Naive thymus-derived CD8-positive, alpha-beta T cell (primary cell): Measurements from ENCODE around the gene DDX51. TPM values are rescaled to one million over a fixed set of nuclear protein-coding genes. Genes with fewer than 3 reads are reported as not detected.

Experiments
- ATAC-seq, 2 donors: fragments of 150-1000 bp; cut with Tn5 transposase in 1 of 2; sonication (Bioruptor Pico), chemical (Tn5 transposase) in 1 of 2; 1 replicate in 1 of 2; 2 replicates in 1 of 2; pipeline ENCODE4 v1.10.0; 2021; ENCODE audit warnings: mild to moderate bottlenecking in 2 of 2, moderate library complexity in 2 of 2
- POLR2A ChIA-PET: fragments of 350-600 bp; sonication (Branson Sonifier 250); formaldehyde crosslinking; loops from one replicate; lab custom pipeline; 2021; ENCODE audit warnings: antibody characterized with exemption; lab: Charles Lee
- DNase-seq, 10 donors: peaks; one replicate each; pipeline versions ENCODE4 v3.0.0 to v3.0.0-alpha.2; 2020 to 2022
- H3K27ac Mint-ChIP-seq, 10 donors: one replicate each; pipeline ENCODE4 v1.8.0; 2020 to 2022; ENCODE audit warnings: mild to moderate bottlenecking in 10 of 10, mixed read lengths in 10 of 10, moderate library complexity in 4 of 10, inconsistent platforms in 1 of 10
- H3K27me3 Mint-ChIP-seq, 5 donors: one replicate each; pipeline ENCODE4 v1.8.0; 2021 to 2022; ENCODE audit warnings: mixed read lengths in 5 of 5
- H3K36me3 Mint-ChIP-seq, 3 donors: one replicate each; pipeline ENCODE4 v1.8.0; 2020 to 2022; ENCODE audit warnings: mixed read lengths in 3 of 3, mild to moderate bottlenecking in 2 of 3, inconsistent platforms in 1 of 3
- H3K4me1 Mint-ChIP-seq, 4 donors: one replicate each; pipeline ENCODE4 v1.8.0; 2021 to 2022; ENCODE audit warnings: mixed read lengths in 4 of 4
- H3K4me3 Mint-ChIP-seq, 10 donors: one replicate each; pipeline ENCODE4 v1.8.0; 2020 to 2022; ENCODE audit warnings: mild to moderate bottlenecking in 10 of 10, mixed read lengths in 10 of 10, moderate library complexity in 6 of 10, inconsistent platforms in 1 of 10
- H3K9me3 Mint-ChIP-seq, 9 donors: one replicate each; pipeline ENCODE4 v1.8.0; 2020 to 2022; ENCODE audit warnings: mixed read lengths in 9 of 9, mild to moderate bottlenecking in 3 of 9, inconsistent platforms in 1 of 9, moderate library complexity in 1 of 9
- polyA plus RNA-seq, 3 donors: library from polyadenylated mRNA; unstranded; fragments of 300-500 nt; fragmentation: Illumina TruSeq; gene quantifications; one replicate each; pipeline ENCODE4 v1.2.3, GENCODE V29; 2021
- total RNA-seq, 8 experiments: library from RNA in 2 of 8; stranded (reverse) in 2 of 8; gene quantifications; one replicate each; pipeline ENCODE4 v1.2.3 and lab custom pipeline; 2021 to 2026

DDX51 gene
- total and polyA plus RNA-seq, 5 experiments from 2014 or later = 7.4 to 57.9 (median 20.9) TPM

DNA sequence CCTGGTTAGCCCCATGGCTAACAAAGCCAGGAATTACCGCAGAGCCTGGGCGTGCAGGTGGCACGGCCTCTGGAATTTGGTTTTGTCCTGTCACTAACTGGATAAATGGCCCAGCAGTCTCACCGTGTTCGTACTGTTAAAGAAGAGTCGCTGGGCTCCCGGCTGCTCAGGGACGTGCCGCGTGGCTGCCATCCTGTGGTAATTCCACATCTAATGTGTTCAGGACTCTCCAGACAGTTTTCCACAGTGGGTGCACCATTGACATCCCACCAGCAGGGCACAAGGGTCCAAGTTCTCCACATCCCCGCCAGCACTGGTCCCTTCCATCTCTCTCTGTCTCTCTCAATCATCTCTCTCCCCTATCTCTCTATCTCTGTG is 19.8 kb upstream of the DDX51 start:
- Mint-ChIP-seq H3K27ac (peak overlapping the region in 1 of 10 donors; percentile 2), H3K27me3 (peaks cover 0 to 4% (median 2%) of the 10 kb centered on the region in 5 donors), H3K4me1 (peaks cover 8 to 36% (median 23%) of the 10 kb centered on the region in 4 donors), H3K4me3 (peak overlapping the region; percentile 0 to 59 (median 23)), H3K36me3 (no peaks in the 10 kb centered on the region), H3K9me3 (peaks cover 0 to 15% (median 0%) of the 10 kb centered on the region in 9 donors)
- DNase-seq (peak in 2 of 10 donors; percentile 3 to 44), ATAC-seq (peak in 1 of 2 donors; percentile 10)
- POLR2A ChIA-PET = interaction anchor here (1.2 to 5.0 kb wide), 3 partner anchors 15 to 26 kb away, joined by 5 to 26 read pairs (median 8); no protein-coding TSS in a partner anchor

- peaks cover 0 to 4% (median 2%) of the 10 kb centered on the region in 5 donors for H3K27me3 Mint-ChIP-seq
- H3K27ac Mint-ChIP-seq = peak overlapping the region in 2 of 10 donors; percentile 24 to 62
- ATAC-seq (peak in 1 of 2 donors; percentile 26), DNase-seq (peak in 2 of 10 donors; percentile 5 to 61)
- H3K9me3 Mint-ChIP-seq = peaks cover 0 to 15% (median 0%) of the 10 kb centered on the region in 9 donors
- POLR2A ChIA-PET = interaction anchor here (1.2 to 5.0 kb wide), 5 partner anchors 11 to 27 kb away, joined by 3 to 26 read pairs (median 5); no protein-coding TSS in a partner anchor
- peaks cover 8 to 36% (median 23%) of the 10 kb centered on the region in 4 donors for H3K4me1 Mint-ChIP-seq
- H3K36me3 Mint-ChIP-seq = no peaks in the 10 kb centered on the region
- peak overlapping the region in 7 of 10 donors; percentile 33 to 75 (median 58) for H3K4me3 Mint-ChIP-seq
These were observed 19.2 kb upstream of the DDX51 start for GRCh38 chr12:132163041-132163910.

GRCh38 chr12:132162508-132163031 is 18.5 kb upstream of the DDX51 start:
- POLR2A ChIA-PET = interaction anchor here (1.2 to 5.0 kb wide), 5 partner anchors 12 to 27 kb away, joined by 3 to 26 read pairs (median 5); no protein-coding TSS in a partner anchor
- peaks cover 0 to 15% (median 0%) of the 10 kb centered on the region in 9 donors for H3K9me3 Mint-ChIP-seq
- DNase-seq = peak in 6 of 10 donors; percentile 4 to 60 (median 38)
- H3K4me3 Mint-ChIP-seq = peak overlapping the region in 6 of 10 donors; percentile 13 to 69 (median 37)
- H3K27me3 Mint-ChIP-seq = peaks cover 0 to 4% (median 2%) of the 10 kb centered on the region in 5 donors
- peaks cover 8 to 31% (median 20%) of the 10 kb centered on the region in 4 donors for H3K4me1 Mint-ChIP-seq
- peak overlapping the region in 1 of 10 donors; percentile 82 for H3K27ac Mint-ChIP-seq
- peak; percentile 79 to 92 for ATAC-seq
- H3K36me3 Mint-ChIP-seq = no peaks in the 10 kb centered on the region

GRCh38 chr12:132161796-132162507 is 17.8 kb upstream of the DDX51 start:
- Mint-ChIP-seq H3K9me3 (peaks cover 0 to 12% (median 0%) of the 10 kb centered on the region in 9 donors), H3K4me1 (peaks cover 8 to 28% (median 18%) of the 10 kb centered on the region in 4 donors), H3K36me3 (no peaks in the 10 kb centered on the region), H3K4me3 (peak overlapping the region in 3 of 10 donors; percentile 31 to 69 (median 51)), H3K27ac (peak overlapping the region in 1 of 10 donors; percentile 82), H3K27me3 (peaks cover 0 to 3% (median 2%) of the 10 kb centered on the region in 5 donors)
- DNase-seq (peak in 1 of 10 donors; percentile 41), ATAC-seq (peak in 1 of 2 donors; percentile 2)
- POLR2A ChIA-PET = interaction anchor here (1.0 to 5.0 kb wide), 4 partner anchors 12 to 28 kb away, joined by 3 to 26 read pairs (median 4); no protein-coding TSS in a partner anchor

- H3K36me3 Mint-ChIP-seq = no peaks in the 10 kb centered on the region
- H3K27ac Mint-ChIP-seq = no peak overlapping the region
- H3K4me3 Mint-ChIP-seq = no peak overlapping the region
- peaks cover 8 to 26% (median 16%) of the 10 kb centered on the region in 4 donors for H3K4me1 Mint-ChIP-seq
- POLR2A ChIA-PET = interaction anchor here (0.8 to 5.0 kb wide), 5 partner anchors 15 to 29 kb away, joined by 3 to 26 read pairs (median 3); no protein-coding TSS in a partner anchor
- peaks cover 0 to 5% (median 0%) of the 10 kb centered on the region in 9 donors for H3K9me3 Mint-ChIP-seq
- no peak for ATAC-seq
- peak in 1 of 10 donors; percentile 50 for DNase-seq
- H3K27me3 Mint-ChIP-seq = peaks cover 0 to 3% (median 0%) of the 10 kb centered on the region in 5 donors
These were observed 17.1 kb upstream of the DDX51 start for GRCh38 chr12:132161036-132161781.

- Mint-ChIP-seq H3K4me1 (peaks cover 8 to 25% (median 16%) of the 10 kb centered on the region in 4 donors), H3K27me3 (no peaks in the 10 kb centered on the region), H3K9me3 (no peaks in the 10 kb centered on the region), H3K27ac (no peak overlapping the region), H3K4me3 (no peak overlapping the region), H3K36me3 (no peaks in the 10 kb centered on the region)
- ATAC-seq (no peak), DNase-seq (peak in 2 of 10 donors; percentile 2 to 52)
- POLR2A ChIA-PET = interaction anchor here (0.8 to 5.0 kb wide), 3 partner anchors 15 to 29 kb away, joined by 3 to 26 read pairs (median 5); no protein-coding TSS in a partner anchor
These were observed 16.5 kb upstream of the DDX51 start for GRCh38 chr12:132160601-132161035.

DNA sequence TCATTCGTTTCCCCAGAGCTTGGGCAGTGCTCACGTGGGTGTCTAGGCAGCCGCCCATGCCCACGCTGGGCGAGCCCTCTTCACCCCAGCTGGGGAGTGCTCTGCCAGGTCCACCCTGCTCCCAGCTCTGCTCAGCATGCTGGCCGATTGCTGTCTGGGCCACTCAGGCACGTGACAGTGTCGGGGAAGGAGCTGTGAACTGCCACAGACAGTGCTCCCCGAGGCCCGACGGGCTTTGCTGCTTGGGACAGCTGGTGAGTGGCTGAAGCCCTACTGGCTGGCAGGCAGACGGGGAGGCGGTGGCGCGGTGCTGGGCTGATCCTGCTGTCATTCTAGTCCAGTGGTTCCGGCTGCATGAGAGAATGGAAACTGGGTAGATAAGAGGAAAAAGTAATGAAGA is 15.9 kb upstream of the DDX51 start:
- peak overlapping the region in 1 of 10 donors; percentile 36 for H3K4me3 Mint-ChIP-seq
- no peaks in the 10 kb centered on the region for H3K9me3 Mint-ChIP-seq
- peak in 1 of 10 donors; percentile 4 for DNase-seq
- H3K4me1 Mint-ChIP-seq = peaks cover 8 to 25% (median 16%) of the 10 kb centered on the region in 4 donors
- POLR2A ChIA-PET = interaction anchor here (5.0 kb wide), 1 partner anchor 30 kb away, joined by 26 read pairs; no protein-coding TSS in a partner anchor
- no peak for ATAC-seq
- H3K27me3 Mint-ChIP-seq = no peaks in the 10 kb centered on the region
- H3K36me3 Mint-ChIP-seq = no peaks in the 10 kb centered on the region
- H3K27ac Mint-ChIP-seq = peak overlapping the region in 4 of 10 donors; percentile 59 to 77 (median 70)

DNA sequence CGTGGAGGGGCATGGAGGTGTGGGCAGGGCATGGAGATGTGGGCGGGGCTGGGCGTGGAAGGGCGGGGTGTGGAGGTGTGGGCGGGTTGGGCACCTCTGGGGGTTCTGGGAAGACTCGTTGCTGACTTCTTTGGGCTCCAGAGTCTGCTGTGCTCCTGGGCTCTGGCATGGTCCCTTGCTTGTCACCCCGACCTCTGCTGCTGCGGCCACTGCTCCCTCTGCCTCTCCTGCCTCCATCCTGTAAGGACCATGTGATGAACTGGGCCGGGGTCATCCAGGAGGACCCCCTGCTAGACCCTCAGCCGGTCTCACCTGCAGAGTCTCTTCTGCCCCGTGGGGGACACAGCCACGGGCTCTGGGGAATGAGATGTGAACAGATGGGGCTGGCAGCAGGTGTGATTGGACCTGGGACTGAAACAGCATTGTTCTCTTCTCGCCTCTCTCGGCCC is 15.5 kb upstream of the DDX51 start:
- no peaks in the 10 kb centered on the region for H3K27me3 Mint-ChIP-seq
- peak overlapping the region in 1 of 10 donors; percentile 70 for H3K27ac Mint-ChIP-seq
- POLR2A ChIA-PET = interaction anchor here (5.0 kb wide), 1 partner anchor 30 kb away, joined by 26 read pairs; no protein-coding TSS in a partner anchor
- ATAC-seq = no peak
- peak in 1 of 10 donors; percentile 46 for DNase-seq
- no peaks in the 10 kb centered on the region for H3K36me3 Mint-ChIP-seq
- peaks cover 8 to 25% (median 16%) of the 10 kb centered on the region in 4 donors for H3K4me1 Mint-ChIP-seq
- H3K9me3 Mint-ChIP-seq = no peaks in the 10 kb centered on the region
- no peak overlapping the region for H3K4me3 Mint-ChIP-seq

DNA sequence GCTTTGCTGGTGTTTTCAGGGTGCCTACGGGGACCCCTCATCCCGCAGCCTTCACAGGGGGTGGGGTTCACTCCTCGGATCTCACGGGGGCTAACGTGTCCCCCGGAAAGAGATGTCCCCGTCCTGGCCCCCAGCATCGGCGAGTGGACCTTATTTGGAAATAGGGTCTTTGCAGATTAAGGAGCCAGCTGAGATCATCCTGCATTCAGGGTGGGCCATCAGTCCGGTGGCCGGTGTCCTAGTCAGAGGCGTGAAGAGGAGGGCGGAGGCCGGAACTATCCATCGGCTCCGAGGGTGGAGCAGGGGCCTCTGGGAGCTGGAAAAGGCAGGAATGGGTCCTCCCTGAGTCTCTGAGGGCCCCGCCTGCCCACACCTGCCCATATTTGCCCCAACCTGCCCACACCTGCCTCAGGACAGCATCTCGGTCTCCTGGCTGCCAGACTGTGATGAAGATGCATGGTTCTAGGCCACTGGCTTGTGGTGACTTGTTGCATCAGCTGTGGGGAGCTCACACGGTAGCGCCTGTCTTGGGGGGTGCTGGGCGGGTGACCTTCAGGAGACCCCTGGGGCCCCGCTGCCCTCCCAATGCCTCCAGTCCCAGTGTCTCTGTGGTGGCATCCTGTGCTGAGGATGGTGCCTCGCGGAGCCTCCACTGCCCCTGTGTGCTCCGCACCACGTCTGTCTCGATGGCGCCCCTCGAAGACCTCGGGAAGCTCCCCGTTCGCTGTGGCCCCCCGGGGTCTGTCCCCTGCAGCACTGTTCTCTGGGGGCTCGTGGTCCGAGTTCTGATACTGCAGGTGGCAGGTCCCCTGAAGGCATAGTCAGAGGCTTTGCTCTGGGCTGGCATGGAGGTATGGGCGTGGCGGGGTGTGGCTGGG is 14.8 kb upstream of the DDX51 start:
- no peaks in the 10 kb centered on the region for H3K36me3 Mint-ChIP-seq
- no peak overlapping the region for H3K4me3 Mint-ChIP-seq
- no peaks in the 10 kb centered on the region for H3K9me3 Mint-ChIP-seq
- DNase-seq (peak in 2 of 10 donors; percentile 3 to 34), ATAC-seq (no peak)
- no peak overlapping the region for H3K27ac Mint-ChIP-seq
- H3K4me1 Mint-ChIP-seq = peaks cover 4 to 22% (median 10%) of the 10 kb centered on the region in 4 donors
- H3K27me3 Mint-ChIP-seq = no peaks in the 10 kb centered on the region
- POLR2A ChIA-PET = interaction anchor here (0.9 kb wide), 1 partner anchor 15 kb away, joined by 3 read pairs; the partner anchor contains the start of genes DDX51 and NOC4L

DNA sequence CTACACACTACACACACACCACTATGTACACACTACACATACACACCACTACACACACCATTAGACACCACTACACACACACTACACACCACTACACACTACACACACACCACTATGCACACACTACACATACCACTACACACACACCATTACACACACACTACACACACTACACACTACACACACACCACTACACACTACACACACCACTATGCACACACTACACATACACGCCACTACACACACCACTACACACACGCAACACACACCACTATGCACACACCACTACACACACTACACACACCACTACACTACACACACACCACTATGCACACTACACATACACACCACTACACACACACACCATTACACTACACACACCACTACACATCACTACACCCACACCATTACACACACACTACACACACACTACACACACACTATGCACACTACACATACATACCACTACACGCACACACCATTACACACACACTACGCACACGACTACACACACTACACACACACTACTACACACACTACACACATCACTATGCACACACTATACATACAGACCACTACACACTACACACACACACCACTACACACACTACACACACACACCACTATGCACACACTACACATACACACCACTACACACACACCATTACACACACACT is 13.8 kb upstream of the DDX51 start:
- Mint-ChIP-seq H3K4me1 (peaks cover 0 to 18% (median 3%) of the 10 kb centered on the region in 4 donors), H3K9me3 (no peaks in the 10 kb centered on the region), H3K27ac (no peak overlapping the region), H3K36me3 (no peaks in the 10 kb centered on the region), H3K27me3 (no peaks in the 10 kb centered on the region), H3K4me3 (no peak overlapping the region)
- POLR2A ChIA-PET = no interaction called here
- DNase-seq (no peak), ATAC-seq (no peak)
